ENCODE data around the gene RPS28.
"Not testable (repeated sequence)": the region's sequence is repeated elsewhere in the genome, so short reads cannot be mapped to it uniquely, and the experiment has no call there.

Gene RPS28

DNA sequence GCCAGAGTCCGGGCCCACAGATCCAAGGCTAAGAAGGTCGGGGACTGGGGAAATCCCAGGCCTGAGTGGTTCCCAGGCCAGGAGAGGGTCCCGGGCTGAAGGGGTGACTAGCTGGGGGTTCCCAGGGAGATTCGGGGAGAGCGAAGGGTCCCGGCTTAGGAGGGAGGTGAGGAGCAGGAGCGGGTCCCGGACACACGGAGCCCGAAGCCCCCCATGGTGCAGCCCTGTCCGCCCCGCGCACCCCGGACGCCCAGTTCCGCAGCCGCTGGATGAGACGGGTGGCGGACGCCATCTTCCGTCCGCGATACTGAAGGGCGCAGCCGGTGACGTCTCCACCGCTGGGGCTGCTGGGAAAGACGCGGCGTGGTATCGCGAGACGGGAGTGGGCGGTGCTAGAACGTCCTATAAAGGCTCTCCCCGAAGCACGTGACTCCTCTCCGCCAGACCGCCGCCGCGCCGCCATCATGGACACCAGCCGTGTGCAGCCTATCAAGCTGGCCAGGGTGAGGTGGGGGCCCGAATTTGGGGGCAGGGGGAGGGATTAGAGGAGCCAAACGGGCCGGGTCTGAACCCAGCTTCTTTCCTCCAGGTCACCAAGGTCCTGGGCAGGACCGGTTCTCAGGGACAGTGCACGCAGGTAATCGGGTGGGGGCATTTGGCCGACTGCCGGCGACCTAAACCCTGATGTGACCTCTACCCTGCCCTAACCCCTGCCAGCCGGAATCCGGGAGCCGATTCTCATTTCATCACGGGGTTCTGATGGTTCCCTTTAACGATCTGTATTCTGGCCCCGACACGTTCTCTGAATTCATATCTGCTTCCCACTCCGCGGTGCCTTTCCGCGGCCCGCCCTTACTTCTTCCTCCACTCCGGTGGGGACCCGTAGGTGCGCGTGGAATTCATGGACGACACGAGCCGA, at the start of gene RPS28, which contains the start of gene NDUFA7:
Gene RPS28 (plus strand): TSS at position 430 of the 919 bp plus-strand sequence. CDS start 35 bp downstream, at position 465.
Gene NDUFA7 (minus strand): TSS at position 309 of the 919 bp plus-strand sequence. CDS start 17 bp downstream, at position 292.
- DNase-seq: peak; percentile 98

DNA sequence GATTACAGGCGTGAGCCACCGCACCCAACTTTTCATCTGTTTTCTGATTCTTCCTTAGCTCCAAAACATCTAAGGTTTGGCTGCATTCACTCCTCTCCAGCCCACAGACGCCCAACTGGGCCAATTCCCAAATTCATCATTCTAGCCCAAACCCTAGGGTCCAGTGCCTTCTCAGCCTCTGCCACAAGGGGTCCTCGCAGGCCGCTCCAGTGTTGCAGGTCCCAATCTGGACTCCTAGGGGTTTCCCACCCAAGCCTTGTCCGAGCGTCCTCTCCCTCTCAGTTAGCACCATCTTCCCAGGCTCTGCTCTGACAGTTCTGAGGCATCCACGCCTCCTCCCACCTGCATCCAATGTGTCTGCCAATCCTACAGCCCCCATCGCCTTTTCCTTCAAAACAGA, 44.8 kb upstream of the RPS28 start:
- DNase-seq: not testable (repeated sequence)

DNA sequence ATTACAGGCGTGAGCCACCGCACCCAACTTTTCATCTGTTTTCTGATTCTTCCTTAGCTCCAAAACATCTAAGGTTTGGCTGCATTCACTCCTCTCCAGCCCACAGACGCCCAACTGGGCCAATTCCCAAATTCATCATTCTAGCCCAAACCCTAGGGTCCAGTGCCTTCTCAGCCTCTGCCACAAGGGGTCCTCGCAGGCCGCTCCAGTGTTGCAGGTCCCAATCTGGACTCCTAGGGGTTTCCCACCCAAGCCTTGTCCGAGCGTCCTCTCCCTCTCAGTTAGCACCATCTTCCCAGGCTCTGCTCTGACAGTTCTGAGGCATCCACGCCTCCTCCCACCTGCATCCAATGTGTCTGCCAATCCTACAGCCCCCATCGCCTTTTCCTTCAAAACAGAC, 30.0 kb upstream of the RPS28 start:
- not testable (repeated sequence) for DNase-seq

DNA sequence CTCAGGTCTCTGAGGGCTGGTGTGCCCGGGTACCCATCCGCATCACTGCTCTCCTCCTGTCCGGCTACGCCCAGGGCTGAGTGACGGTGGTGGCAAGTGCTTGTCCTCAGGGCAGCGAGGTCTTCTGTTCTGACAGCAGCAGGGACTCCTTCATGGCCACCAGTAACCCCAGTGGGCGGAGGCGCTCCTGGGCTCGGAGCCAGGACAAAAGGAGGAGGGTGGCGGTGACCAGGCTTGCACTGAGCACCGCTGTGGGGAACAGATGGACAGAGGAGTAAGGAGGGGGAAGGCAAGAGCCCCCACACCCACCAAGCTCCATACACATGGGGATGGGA, 19.0 kb upstream of the RPS28 start:
- no peak for DNase-seq

DNA sequence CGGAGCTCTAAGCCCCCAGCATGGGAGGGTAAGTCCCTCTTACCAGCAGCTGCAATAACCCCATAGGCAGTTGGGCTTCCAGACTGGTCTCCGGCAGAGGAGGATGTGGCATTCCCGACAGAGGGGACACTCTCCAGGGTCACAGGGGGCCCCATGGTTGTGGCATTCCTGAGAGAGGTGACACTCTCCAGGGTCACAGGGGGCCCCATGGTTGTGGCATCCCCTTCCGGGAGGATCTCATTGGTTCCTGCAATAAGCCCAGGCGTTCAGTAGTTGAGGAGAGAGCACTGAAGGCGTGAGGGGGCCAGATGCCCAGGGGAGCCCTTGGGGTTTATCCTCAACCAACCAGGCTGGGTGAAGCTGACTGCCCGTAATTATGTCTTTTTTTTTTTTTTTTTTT, 18.6 kb upstream of the RPS28 start:
- no peak for DNase-seq

DNA sequence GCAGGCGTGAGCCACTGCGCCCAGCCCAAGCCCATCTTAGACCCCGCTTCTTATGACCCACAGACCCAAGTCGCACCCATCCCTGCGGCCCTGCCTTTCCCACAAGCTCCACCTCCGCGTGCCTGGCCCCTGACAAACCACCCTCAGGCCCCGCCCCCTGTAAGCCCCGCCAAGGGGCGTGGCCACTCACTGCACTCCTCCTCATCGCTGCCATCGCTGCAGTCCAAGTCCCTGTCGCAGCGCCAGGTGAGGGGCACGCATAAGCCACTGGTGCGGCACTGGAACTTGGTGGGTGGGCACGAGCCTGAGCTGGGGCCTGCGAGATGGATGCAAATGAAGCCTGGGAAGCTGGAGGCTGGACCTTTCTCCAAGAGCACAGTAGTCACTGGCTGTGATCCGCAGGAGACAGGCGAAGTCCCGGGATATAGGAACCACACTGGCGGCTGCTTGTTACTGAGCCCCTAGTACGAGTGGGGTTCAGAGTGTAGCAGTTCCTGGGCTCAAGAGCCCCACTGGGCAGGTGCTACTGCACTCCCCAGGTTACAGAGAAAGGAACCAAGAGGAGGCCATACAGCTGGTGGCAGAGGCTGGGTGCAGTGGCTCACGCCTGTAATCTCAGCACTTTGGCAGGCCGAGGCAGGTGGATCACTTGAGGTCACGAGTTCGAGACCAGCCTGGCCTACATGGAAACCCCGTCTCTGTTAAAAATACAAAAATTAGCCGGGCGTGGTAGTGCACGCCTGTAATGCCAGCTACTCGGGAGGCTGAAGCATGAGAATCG, 16.3 kb upstream of the RPS28 start:
- DNase-seq: no peak

DNA sequence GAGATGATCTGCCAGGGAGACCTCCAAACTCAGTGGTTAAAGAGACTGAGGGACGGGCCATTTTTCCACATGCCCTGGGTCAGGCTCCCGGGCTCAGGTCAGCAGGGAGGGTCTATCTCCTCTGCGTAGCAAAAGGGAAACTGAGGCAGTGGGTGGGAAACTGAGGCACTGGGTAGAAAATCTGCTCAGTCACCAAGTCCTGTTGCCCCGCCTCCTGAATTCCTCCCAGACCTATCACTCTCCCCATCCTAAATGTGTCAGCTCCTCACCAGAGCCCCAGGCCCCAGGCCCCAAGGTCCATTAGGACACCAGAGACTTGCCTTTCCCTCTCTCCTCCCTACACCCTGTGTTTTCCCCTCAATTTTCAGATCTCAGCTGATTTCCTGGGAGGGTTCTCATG, 15.5 kb upstream of the RPS28 start:
- no peak for DNase-seq

DNA sequence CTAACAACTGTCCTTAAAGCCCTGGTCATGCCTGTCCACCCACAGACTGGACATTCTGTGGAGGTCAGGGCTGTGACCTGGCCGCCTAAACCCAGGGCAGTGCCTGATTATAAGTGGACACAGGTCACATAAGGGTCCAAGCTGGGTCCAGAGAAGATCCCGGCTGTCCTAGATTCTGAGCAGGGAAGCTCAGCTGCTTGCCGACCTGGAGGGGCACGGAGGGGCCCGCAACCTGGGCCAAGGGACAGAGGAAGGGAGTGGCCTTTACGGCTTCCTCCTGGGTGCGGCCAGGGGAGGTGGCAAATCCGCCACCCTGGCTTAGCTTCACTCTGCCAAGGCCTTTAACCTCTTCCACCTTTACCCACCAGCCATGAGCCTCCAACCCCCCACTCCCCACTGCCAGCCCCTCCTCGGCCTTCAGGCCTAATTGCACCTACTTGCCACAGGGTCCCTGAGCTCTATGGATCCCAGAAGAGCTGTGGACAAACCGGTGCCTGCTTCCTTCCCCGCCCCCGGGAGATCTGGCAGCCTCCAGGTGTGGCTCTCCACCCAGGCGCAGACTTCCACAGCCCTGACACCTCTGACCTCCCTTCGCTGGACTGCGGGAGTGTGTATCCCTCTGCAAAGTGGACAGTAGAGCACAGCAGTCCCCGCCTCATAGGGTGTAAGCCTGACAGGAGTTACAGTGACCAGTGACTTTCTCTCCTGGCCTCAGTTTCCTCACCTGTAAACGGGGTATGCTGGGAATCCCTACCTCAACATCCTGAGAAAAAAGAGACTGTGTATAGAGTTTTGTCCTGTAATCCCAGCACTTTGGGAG, 14.9 kb upstream of the RPS28 start:
- DNase-seq: no peak

DNA sequence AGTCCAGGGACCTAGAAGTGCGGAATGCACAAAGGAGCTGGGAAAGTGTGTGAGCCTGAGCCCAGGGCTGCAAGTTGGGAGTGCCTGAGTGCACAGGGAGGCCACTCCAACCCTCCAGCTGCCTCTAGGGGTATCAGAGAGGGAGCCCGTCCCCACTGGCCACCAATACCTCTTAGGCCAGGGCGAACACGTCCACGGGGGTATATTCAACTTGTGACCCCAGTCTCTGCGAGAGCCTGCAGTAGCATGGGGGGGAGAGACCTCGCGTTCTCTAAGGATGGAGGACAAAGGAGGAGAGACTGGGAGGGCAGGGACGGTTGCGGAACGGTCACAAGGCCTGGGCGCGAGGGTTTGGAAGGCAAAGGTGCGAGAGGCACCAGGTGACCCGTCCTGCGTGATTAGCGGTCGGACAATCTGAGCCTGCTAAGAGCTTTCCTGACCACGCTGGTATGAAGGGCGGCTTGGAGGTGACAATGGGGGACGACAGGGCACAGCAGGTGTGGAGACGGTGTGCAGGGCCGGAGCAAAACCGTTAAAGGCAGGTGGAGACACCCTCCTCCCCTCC, 13.8 kb upstream of the RPS28 start:
- no peak for DNase-seq

DNA sequence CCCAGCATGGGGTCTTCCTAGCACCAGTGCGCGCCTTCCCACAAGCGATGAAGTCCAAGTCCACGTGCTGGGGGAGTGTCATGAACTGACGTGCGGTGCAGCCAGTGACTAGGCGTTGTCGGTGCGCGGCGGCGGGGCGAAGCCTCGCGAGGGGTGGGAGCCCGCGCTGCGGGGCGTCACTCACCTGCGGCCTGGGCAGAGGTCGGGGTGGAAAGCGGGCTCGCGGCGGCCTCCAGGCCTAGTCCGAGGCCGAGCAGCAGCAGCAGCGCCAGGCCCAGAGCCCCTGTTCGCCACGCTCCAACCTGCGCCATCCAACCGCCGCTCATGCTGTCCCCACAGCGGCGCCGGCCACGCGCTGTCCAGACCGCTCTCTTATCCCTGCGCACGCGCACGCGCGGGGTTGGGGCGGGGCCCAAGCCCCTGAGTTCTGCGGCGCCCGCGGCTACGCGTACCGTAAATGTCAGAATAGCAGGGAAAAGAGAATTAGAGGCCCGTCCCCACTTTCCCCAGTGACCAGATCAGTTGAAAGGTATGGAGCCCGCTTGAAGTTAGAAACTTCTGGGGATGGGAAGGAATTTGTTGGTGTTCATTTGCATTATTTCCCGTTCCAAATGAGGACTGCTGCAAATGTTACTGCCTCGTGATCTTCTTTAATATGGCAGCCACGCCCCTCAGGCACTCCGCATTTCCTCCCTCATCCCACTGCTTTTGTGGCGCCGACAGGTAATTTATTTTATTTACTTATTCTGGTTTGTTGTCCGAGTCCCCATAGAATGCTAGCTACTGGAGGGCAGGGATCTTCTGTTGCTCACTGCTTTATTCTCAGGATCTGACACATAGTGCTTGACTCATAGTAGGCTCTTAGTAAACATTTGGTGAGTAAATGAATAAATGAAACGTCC, 13.1 kb upstream of the RPS28 start, which contains the start of gene CD320:
Gene CD320 (minus strand): TSS at position 394 of the 902 bp plus-strand sequence. CDS start 68 bp downstream, at position 326.
- DNase-seq: peak; percentile 81

DNA sequence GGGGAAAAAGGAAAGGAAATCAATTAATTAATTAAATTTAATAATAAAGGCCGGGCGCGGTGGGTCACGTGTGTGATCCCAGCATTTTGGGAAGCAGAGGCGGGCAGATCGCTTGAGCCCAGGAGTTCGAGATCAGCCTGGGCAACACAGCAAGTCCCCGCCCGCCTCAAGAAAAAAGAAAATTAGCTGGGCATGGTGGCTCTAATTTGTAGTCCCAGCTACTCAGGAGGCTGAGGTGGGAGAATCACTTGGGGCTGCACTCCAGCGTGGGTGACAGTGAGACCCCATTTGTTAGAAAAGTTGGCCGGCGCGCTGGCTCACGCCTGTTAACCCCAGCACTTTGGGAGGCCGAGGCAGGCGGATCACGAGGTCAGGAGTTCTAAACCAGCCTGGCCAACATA, 12.4 kb upstream of the RPS28 start:
- DNase-seq: no peak

DNA sequence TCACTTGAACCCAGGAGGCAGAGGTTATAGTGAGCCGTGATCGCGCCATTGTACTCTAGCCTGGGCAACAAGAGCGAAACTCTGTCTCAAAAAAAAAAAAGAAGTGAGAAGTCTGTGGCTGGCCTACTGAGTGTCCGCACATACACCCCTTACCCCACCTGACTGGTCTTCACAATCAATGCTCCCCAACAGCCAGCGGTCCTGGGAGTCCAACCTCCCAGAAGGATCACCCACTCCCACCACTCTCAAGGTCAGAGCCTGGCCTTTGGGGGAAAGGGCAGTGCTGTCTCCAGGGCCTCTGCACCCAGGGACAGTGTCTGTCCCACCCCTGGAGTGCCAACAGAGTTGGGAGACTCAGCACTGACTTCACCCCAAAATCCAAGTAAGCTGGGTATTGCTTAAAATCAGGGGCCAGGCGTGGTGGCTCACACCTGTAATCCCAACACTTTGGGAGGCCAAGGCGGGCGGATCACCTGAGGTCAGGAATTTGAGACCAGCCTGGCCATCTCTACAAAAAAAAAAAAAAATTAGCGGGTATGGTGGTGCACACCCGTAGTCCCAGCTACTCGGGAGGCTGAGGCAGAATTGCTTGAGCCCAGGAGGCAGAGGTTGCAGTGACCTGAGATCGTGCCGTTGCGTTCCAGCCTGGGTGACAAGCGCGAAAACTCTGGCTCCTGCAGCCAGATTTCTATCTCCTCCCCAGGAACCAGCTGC, 10.8 kb upstream of the RPS28 start:
- DNase-seq: no peak

DNA sequence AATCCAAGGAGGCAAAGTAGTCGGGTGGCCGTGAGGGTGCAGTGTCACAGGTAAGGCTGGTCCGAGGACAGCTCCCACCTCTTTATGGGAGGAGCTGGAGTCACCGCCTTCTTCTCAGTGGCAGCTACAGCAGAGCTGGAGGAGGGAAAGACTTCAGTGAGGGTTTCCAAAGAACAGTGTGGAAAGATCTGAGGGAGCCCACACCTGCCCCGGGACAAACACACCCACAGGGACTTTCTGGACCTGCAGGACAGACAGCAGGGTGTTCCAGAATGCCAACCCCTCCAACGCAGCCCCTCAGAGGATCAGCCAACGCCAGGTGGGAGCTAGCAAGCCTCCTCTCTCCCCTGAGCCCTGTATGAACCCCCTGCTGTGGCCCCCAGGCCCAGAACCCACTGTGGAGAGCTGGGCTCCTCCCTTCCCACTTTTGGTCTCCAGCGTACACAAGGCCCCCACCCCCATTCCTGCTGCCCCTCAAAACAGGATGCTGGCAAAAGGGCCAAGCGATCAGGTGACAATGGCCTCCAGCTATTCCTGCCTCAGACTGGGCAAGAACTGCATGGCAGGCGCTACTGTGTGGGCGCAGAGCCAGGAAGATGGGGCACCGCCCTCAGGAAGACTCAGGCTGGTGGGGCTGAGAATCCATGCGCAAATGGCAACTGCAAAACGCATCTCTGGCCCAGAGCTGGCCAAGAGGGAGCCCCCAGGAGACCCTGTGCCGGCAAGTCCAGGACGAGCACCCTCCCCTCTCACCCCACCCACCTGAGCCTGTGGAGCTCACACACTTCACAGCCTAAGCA, 9.6 kb upstream of the RPS28 start:
- no peak for DNase-seq

DNA sequence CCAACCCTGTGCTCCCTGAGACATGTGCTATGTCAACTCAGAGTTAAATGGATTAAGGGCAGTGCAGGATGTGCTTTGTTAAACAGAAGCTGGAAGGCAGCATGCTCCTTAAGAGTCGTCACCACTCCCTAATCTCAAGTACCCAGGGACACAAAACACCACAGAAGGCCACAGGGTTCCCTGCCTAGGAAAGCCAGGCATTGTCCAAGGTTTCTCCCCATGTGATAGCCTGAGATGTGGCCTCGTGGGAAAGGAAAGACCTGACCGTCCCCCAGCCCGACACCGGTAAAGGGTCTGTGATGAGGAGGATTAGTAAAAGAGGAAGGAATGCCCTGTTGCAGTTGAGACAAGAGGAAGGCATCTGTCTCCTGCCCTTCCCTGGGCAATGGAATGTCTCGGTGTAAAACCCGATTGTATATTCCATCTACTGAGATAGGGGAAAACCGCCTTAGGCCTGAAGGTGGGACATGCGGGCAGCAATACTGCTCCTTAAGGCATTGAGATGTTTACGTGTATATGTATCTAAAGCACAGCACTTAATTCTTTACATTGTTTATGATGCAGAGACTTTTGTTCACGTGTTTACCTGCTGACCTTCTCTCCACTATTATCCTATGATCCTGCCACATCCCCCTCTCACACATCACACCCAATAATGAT, 6.2 kb upstream of the RPS28 start:
- not testable (repeated sequence) for DNase-seq

DNA sequence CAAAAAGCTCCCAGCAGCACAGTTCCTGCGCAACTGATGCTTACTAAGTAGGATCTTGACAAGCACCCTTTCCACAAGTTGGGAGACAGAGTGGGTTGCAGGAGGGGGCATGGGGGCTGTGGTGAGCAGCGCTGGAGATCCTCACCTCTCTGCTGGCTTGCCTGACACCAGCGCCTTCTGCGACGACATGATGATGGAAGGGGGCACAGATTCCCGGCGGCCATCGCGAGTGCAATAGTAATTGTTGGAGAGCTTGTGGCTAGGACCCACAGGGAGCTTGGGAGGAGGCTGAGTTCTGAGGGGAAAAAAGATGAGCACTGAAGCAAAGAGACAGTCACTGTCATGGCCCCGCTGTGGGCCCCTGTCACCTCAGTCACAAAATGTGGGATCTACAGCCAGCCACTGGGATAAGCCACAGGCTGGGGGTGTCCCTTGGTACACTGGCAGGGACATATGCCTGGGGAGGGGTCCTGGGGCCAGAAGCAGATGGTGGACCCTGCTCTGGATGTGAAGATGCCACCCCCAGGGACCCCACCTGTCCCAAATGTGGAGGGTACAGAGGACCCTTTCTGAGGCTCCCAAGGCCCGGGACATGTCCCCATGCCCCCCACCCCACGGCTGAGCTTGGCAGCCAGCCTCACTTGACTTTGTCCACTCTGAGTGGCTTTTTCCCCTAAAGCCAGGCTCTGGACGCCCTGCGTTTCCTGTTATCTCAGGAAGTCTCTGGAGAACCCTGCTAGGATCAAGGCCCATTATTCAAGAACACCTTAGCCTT, 4.8 kb upstream of the RPS28 start:
- no peak for DNase-seq

DNA sequence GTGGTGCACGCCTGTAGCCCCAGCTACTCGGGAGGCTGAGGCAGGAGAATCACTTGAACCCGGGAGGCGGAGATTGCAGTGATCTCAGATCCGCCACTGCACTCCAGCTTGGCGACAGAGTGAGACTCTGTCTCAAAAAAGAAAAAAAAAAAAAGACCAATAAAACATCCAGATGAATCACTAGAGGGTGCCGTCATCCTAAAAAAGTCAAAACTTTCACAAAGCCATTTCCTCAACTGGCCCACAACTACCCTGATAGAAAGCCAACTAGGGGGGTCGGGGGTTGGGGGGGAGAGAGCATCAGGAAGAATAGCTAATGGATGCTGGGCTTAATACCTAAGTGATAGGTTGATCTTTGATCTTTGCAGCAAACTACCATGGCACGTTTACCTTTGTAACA, 2.5 kb upstream of the RPS28 start:
- DNase-seq: not testable (repeated sequence)

DNA sequence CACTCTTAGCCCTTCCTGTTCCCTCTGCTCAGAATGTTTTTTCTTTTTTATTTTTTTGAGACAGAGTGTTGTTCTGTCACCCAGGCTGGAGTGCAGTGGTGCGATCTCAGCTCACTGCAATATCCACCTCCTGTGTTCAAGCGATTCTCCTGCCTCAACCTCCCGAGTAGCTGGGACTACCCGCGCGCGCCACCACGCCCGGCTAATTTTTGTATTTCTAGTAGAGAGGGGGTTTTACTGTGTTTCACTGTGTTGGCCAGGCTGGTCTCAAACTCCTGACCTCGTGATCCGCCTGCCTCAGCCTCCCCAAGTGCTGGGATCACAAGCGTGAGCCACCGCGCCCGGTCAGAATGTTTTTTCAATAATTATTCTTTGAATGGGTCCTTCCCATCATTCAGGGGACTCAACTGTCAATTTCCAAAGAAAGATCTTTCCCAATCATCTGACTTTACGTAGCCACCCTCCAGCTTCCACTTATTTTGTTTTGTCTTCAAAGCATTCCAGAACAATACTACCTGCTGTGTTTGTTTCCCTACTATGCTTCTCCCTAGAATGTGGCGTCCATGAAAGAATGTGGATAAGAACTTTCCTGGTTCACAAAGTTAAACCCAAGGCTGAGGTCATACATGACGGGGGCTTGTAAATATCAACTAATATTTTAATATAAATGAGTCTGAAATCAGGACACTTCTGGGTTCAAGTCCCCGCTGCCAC, 1.3 kb upstream of the RPS28 start:
- no peak for DNase-seq

DNA sequence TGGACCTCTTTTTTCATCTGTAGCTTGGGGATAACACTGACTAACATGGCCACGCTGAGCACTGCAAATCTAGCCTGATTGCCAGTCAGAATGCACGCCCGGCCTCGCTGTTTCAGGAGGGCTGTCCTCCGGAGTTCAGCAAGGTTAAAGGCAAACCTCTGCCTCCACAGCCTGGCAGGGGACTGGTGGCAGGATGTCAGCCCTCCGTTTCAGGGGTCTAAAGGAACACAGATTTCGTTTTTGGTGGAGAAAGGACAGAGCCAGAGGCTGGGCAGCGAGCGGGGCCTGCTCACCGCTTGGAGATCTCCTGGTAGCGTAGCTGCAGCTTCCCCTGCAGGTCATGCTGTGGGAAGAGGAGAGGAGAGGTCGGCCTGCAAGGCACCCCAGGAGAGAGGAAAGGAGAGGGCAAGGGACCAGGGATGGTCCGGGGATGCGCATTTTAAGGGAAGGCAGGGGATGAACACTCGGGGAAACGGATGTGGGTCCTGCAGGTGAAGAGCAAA, 681 bp upstream of the RPS28 start:
- no peak for DNase-seq

Measured in activated CD4-positive, alpha-beta T cell treated with anti-CD3 and anti-CD28 coated beads, Interleukin-2, amount 50 U/mL, for 1 hour (primary cell).